GM20431 (cell line): ENCODE results near the gene IL16.
"Not testable (repeated sequence)": the region's sequence is repeated elsewhere in the genome, so short reads cannot be mapped to it uniquely, and the experiment has no call there.

Experiments
- in situ Hi-C: fragments of 300-500 bp; cut with MseI, MboI; formaldehyde crosslinking; loops from one replicate; pipeline ENCODE4 v1.15.0; 2020; ENCODE audit warnings: low sequenced_read_pairs; ENCODE audit not compliant: unreplicated experiment

IL16 gene

GRCh38 chr15:81199031-81199779 lies 2.5 kb downstream of the IL16 start:
- in situ Hi-C loops, result no loop called here

GRCh38 chr15:81206018-81206417 lies 9.3 kb downstream of the IL16 start:
- in situ Hi-C loops, result no loop called here

GRCh38 chr15:81207987-81208386 lies 11.3 kb downstream of the IL16 start:
- in situ Hi-C loops, result not testable (repeated sequence)

- in situ Hi-C loops, result no loop called here
Measured at GRCh38 chr15:81209635-81210034, 13.0 kb downstream of the IL16 start.

- in situ Hi-C loops, result no loop called here
Measured at GRCh38 chr15:81211376-81211775, 14.7 kb downstream of the IL16 start.

GRCh38 chr15:81213982-81214381 lies 17.3 kb downstream of the IL16 start:
- in situ Hi-C loops, result no loop called here

- in situ Hi-C loops, result no loop called here
Measured at GRCh38 chr15:81215531-81215930, 18.9 kb downstream of the IL16 start.

GRCh38 chr15:81215983-81216382 lies 19.3 kb downstream of the IL16 start:
- in situ Hi-C loops, result no loop called here

GRCh38 chr15:81216422-81216821 lies 19.7 kb downstream of the IL16 start:
- in situ Hi-C loops, result no loop called here

- in situ Hi-C loops, result no loop called here
Measured at GRCh38 chr15:81221449-81221848, 24.8 kb downstream of the IL16 start.

- in situ Hi-C loops, result no loop called here
Measured at GRCh38 chr15:81222007-81222406, 25.3 kb downstream of the IL16 start.

GRCh38 chr15:81223346-81223971 lies 26.8 kb downstream of the IL16 start:
- in situ Hi-C loops, result no loop called here

- in situ Hi-C loops, result no loop called here
Measured at GRCh38 chr15:81224232-81224631, 27.6 kb downstream of the IL16 start.

GRCh38 chr15:81225161-81225671 lies 28.5 kb downstream of the IL16 start:
- in situ Hi-C loops, result no loop called here

- in situ Hi-C loops, result no loop called here
Measured at GRCh38 chr15:81227716-81228115, 31.0 kb downstream of the IL16 start.

- in situ Hi-C loops, result no loop called here
Measured at GRCh38 chr15:81229586-81229985, 32.9 kb downstream of the IL16 start.

GRCh38 chr15:81235276-81236123 lies 38.8 kb downstream of the IL16 start:
- in situ Hi-C loops, result no loop called here

GRCh38 chr15:81239190-81239589 lies 42.5 kb downstream of the IL16 start:
- in situ Hi-C loops, result no loop called here

- in situ Hi-C loops, result no loop called here
Measured at GRCh38 chr15:81242778-81243177, 46.1 kb downstream of the IL16 start.

GRCh38 chr15:81244306-81244705 lies 47.6 kb downstream of the IL16 start:
- in situ Hi-C loops, result no loop called here

- in situ Hi-C loops, result loop anchor here (25.0 kb wide), 1 partner anchor 267 kb away; the partner anchor contains the start of gene MESD
Measured at GRCh38 chr15:81253846-81254245, 57.2 kb downstream of the IL16 start.
